ENCODE measurements around the gene PFDN2. TPM values are rescaled to one million over a fixed set of nuclear protein-coding genes. Genes with fewer than 3 reads are reported as not detected.

Gene PFDN2
- total and polyA plus RNA-seq, 12 donors = 33.6 to 452 (median 57.1) TPM

- Histone ChIP-seq H3K4me1 (replicated peaks in 1 of 2) (peaks cover 21 to 55% of the 10 kb centered on the region in 2 donors), H3K27me3 (no peaks in the 10 kb centered on the region), H3K36me3 (replicated peaks in 1 of 2) (no peaks in the 10 kb centered on the region), H3K27ac (no peak overlapping the region), H3K9me3 (replicated peaks in 1 of 3) (no peaks in the 10 kb centered on the region), H3K4me3 (no peak overlapping the region)
- 78 to 84% (median 81%) methylated on average over 2 of the region's 2 CpGs for WGBS, 4 donors
- intact Hi-C loops (cut with DNase I) = no loop called here
- TF ChIP-seq, protein P1, sequence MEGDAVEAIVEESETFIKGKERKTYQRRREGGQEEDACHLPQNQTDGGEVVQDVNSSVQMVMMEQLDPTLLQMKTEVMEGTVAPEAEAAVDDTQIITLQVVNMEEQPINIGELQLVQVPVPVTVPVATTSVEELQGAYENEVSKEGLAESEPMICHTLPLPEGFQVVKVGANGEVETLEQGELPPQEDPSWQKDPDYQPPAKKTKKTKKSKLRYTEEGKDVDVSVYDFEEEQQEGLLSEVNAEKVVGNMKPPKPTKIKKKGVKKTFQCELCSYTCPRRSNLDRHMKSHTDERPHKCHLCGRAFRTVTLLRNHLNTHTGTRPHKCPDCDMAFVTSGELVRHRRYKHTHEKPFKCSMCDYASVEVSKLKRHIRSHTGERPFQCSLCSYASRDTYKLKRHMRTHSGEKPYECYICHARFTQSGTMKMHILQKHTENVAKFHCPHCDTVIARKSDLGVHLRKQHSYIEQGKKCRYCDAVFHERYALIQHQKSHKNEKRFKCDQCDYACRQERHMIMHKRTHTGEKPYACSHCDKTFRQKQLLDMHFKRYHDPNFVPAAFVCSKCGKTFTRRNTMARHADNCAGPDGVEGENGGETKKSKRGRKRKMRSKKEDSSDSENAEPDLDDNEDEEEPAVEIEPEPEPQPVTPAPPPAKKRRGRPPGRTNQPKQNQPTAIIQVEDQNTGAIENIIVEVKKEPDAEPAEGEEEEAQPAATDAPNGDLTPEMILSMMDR (IDR thresholded peaks at IDR 0.05) = no peak
- TF ChIP-seq POLR2A (IDR thresholded peaks at IDR 0.05) = no peak
- no peak for DNase-seq
These were observed 3.3 kb downstream of the PFDN2 start for GRCh38 chr1:161114556-161114955.

DNA sequence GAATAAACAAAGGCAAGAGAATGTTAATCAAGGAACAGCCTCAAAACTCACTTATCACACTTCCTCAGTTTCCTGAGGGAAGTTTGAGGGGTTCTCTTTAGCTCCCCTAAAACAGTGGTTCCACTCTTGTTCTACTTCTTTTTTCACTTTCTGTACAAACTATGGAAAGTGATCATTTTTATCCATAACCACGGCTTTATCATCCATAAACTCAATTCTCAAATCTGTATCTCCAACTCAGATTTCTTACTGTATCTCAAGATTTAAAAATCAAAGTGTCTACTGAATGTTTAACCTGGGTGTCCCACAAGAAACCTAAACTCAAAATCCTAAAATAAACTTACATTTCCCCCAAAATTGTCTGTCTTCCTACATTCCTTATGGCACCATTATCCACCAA, 3.9 kb downstream of the PFDN2 start:
- intact Hi-C loops (cut with DNase I) = no loop called here
- 71 to 84% (median 77%) methylated on average over 1 of the region's 1 CpG for WGBS, 4 donors

DNA sequence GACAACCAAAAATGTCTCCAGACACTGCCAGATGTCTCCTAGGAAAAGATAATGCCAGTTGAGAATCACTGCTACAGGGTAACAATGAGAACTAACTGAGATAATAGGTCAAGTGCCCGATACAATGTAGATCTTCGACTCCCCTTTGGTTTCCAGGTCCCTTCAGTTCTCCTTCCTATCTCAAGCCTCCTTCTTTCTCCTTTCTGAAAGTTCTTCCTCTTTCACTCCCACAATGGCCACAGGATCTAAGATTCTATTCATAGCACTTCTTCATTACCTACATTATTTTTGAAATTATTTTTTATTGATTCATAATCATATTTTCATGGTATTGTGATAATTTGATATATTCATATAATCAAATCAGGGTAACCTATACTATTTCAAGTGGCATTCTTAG, 6.3 kb downstream of the PFDN2 start:
- Histone ChIP-seq H3K27ac (no peak overlapping the region), H3K4me3 (no peak overlapping the region), H3K36me3 (replicated peaks in 1 of 2) (no peaks in the 10 kb centered on the region), H3K4me1 (replicated peaks in 1 of 2) (peaks cover 6 to 37% of the 10 kb centered on the region in 2 donors), H3K27me3 (no peaks in the 10 kb centered on the region), H3K9me3 (replicated peaks in 1 of 3) (no peaks in the 10 kb centered on the region)
- WGBS, 4 donors = 75 to 83% (median 78%) methylated on average over 2 of the region's 2 CpGs
- intact Hi-C loops (cut with DNase I) = no loop called here
- no peak for DNase-seq
- TF ChIP-seq, protein P1 (IDR thresholded peaks at IDR 0.05) = no peak
- TF ChIP-seq POLR2A (IDR thresholded peaks at IDR 0.05) = no peak

More for the DNA sequence above, 3.9 kb downstream of the PFDN2 start:
- DNase-seq = no peak
- H3K27me3 ChIP-seq = no peaks in the 10 kb centered on the region
- TF ChIP-seq, protein P1 (IDR thresholded peaks at IDR 0.05) = no peak
- TF ChIP-seq POLR2A (IDR thresholded peaks at IDR 0.05) = no peak
- H3K27ac ChIP-seq = no peak overlapping the region
- H3K36me3 ChIP-seq (replicated peaks in 1 of 2) = no peaks in the 10 kb centered on the region
- no peaks in the 10 kb centered on the region for H3K9me3 ChIP-seq (replicated peaks in 1 of 3)
- peaks cover 14 to 48% of the 10 kb centered on the region in 2 donors for H3K4me1 ChIP-seq (replicated peaks in 1 of 2)
- H3K4me3 ChIP-seq = no peak overlapping the region

GRCh38 chr1:161111117-161111516, 6.7 kb downstream of the PFDN2 start:
- no peak overlapping the region for H3K27ac ChIP-seq
- DNase-seq = no peak
- TF ChIP-seq POLR2A (IDR thresholded peaks at IDR 0.05) = no peak
- TF ChIP-seq, protein P1 (IDR thresholded peaks at IDR 0.05) = no peak
- H3K4me1 ChIP-seq (replicated peaks in 1 of 2) = peaks cover 2 to 36% of the 10 kb centered on the region in 2 donors
- no peaks in the 10 kb centered on the region for H3K36me3 ChIP-seq (replicated peaks in 1 of 2)
- no peaks in the 10 kb centered on the region for H3K27me3 ChIP-seq
- 93 to 100% (median 98%) methylated on average over 1 to 3 of the region's 3 CpGs for WGBS, 4 donors
- H3K4me3 ChIP-seq = no peak overlapping the region
- H3K9me3 ChIP-seq (replicated peaks in 1 of 3) = no peaks in the 10 kb centered on the region
- intact Hi-C loops (cut with DNase I) = no loop called here

All from adrenal gland (tissue), 12 donors.